Keratinocyte (primary cell): ENCODE measurements around the gene AGXT2.

Experiments used
- EZH2 ChIP-seq: IDR thresholded peaks from one replicate; pipeline ENCODE4 v1.6.1; 2012; ENCODE audit warnings: inconsistent platforms, mild to moderate bottlenecking, low read length, moderate library complexity
- TF ChIP-seq, protein P1 (sequence below), 3 experiments: IDR thresholded peaks in 1 of 3; conservative IDR thresholded peaks in 1 of 3; optimal IDR thresholded peaks in 1 of 3; 2 replicates in 2 of 3; 3 replicates in 1 of 3; pipeline versions ENCODE3 to v1.5.1; 2011; ENCODE audit warnings: low read length in 3 of 3, mild to moderate bottlenecking in 3 of 3, moderate library complexity in 2 of 3, control low read depth in 1 of 3, inconsistent platforms in 1 of 3; ENCODE audit not compliant: insufficient read depth in 2 of 3; ENCODE audit errors: extremely low read depth in 1 of 3

- TF ChIP-seq, protein P1, sequence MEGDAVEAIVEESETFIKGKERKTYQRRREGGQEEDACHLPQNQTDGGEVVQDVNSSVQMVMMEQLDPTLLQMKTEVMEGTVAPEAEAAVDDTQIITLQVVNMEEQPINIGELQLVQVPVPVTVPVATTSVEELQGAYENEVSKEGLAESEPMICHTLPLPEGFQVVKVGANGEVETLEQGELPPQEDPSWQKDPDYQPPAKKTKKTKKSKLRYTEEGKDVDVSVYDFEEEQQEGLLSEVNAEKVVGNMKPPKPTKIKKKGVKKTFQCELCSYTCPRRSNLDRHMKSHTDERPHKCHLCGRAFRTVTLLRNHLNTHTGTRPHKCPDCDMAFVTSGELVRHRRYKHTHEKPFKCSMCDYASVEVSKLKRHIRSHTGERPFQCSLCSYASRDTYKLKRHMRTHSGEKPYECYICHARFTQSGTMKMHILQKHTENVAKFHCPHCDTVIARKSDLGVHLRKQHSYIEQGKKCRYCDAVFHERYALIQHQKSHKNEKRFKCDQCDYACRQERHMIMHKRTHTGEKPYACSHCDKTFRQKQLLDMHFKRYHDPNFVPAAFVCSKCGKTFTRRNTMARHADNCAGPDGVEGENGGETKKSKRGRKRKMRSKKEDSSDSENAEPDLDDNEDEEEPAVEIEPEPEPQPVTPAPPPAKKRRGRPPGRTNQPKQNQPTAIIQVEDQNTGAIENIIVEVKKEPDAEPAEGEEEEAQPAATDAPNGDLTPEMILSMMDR (optimal IDR thresholded peaks at IDR 0.05 in 1 of 3, IDR thresholded peaks at IDR 0.05 in 1 of 3, conservative IDR thresholded peaks at IDR 0.05 in 1 of 3; ENCODE audit: extremely low read depth in 1 of 3, insufficient read depth in 2 of 3, low read length in 3 of 3) = no peak
- no peak for TF ChIP-seq EZH2
Observed at GRCh38 chr5:35045280-35045679, 2.5 kb downstream of the AGXT2 start.
